DMS 273 treated with DMSO at 0.1 percent for 48 hours (cell line): ENCODE measurements around the gene PCDHGA1.

Experiments
- DNase-seq: peaks from one replicate; lab custom pipeline; 2025; lab: John Stamatoyannopoulos, UW

PCDHGA1 gene

GRCh38 chr5:141490771-141491170 lies 160.5 kb downstream of the PCDHGA1 start:
- DNase-seq: no peak

- DNase-seq: no peak
Observed at GRCh38 chr5:141491323-141492167, 161.2 kb downstream of the PCDHGA1 start.

- no peak for DNase-seq
Observed at GRCh38 chr5:141492168-141492885, 162.0 kb downstream of the PCDHGA1 start.

- no peak for DNase-seq
Observed at GRCh38 chr5:141493500-141494422, 163.4 kb downstream of the PCDHGA1 start.

GRCh38 chr5:141494761-141495452 lies 164.6 kb downstream of the PCDHGA1 start:
- DNase-seq: no peak

- no peak for DNase-seq
Observed at GRCh38 chr5:141495453-141495811, 165.1 kb downstream of the PCDHGA1 start.

GRCh38 chr5:141496038-141496437 lies 165.7 kb downstream of the PCDHGA1 start:
- no peak for DNase-seq

- no peak for DNase-seq
Observed at GRCh38 chr5:141501761-141502160, 171.4 kb downstream of the PCDHGA1 start.

- DNase-seq: no peak
Observed at GRCh38 chr5:141503681-141504080, 173.4 kb downstream of the PCDHGA1 start.

- DNase-seq: no peak
Observed at GRCh38 chr5:141504216-141504615, 173.9 kb downstream of the PCDHGA1 start.

- no peak for DNase-seq
Observed at GRCh38 chr5:141506381-141507155, 176.3 kb downstream of the PCDHGA1 start.

- no peak for DNase-seq
Observed at GRCh38 chr5:141507387-141508091, 177.2 kb downstream of the PCDHGA1 start.

GRCh38 chr5:141508440-141508797 lies 178.1 kb downstream of the PCDHGA1 start:
- no peak for DNase-seq

GRCh38 chr5:141508798-141509611 lies 178.7 kb downstream of the PCDHGA1 start:
- no peak for DNase-seq

- DNase-seq: no peak
Observed at GRCh38 chr5:141510160-141510559, 179.8 kb downstream of the PCDHGA1 start.

GRCh38 chr5:141510850-141511601 lies 180.7 kb downstream of the PCDHGA1 start:
- no peak for DNase-seq

GRCh38 chr5:141511771-141512325 lies 181.5 kb downstream of the PCDHGA1 start:
- DNase-seq: no peak

- DNase-seq: no peak
Observed at GRCh38 chr5:141512390-141512910, 182.1 kb downstream of the PCDHGA1 start.
